ENCODE results near the gene SHLD1. TPM values are rescaled to one million over a fixed set of nuclear protein-coding genes. Genes with fewer than 3 reads are reported as not detected.

The SHLD1 gene
- total RNA-seq, 1 donor from 2014 or later: 8.6 TPM

- Mint-ChIP-seq H3K4me3 (no peak overlapping the region), H3K9me3 (no peaks in the 10 kb centered on the region), H3K27me3 (peaks cover 21% of the 10 kb centered on the region), H3K4me1 (no peaks in the 10 kb centered on the region), H3K27ac (no peak overlapping the region), H3K36me3 (ENCODE audit: low read depth) (no peaks in the 10 kb centered on the region)
- intact Hi-C loops (cut with micrococcal nuclease): no loop called here
- no peak for DNase-seq
These were observed 143.4 kb downstream of the SHLD1 start for GRCh38 chr20:5893621-5894020.

GRCh38 chr20:5895626-5896025 lies 145.4 kb downstream of the SHLD1 start:
- H3K27me3 Mint-ChIP-seq: peaks cover 27% of the 10 kb centered on the region
- H3K36me3 Mint-ChIP-seq (ENCODE audit: low read depth): no peaks in the 10 kb centered on the region
- DNase-seq: no peak
- no peaks in the 10 kb centered on the region for H3K4me1 Mint-ChIP-seq
- no peak overlapping the region for H3K27ac Mint-ChIP-seq
- no peaks in the 10 kb centered on the region for H3K9me3 Mint-ChIP-seq
- no peak overlapping the region for H3K4me3 Mint-ChIP-seq
- intact Hi-C loops (cut with micrococcal nuclease): no loop called here

- intact Hi-C loops (cut with micrococcal nuclease): no loop called here
- DNase-seq: no peak
These were observed 149.2 kb downstream of the SHLD1 start for GRCh38 chr20:5899444-5899843.

GRCh38 chr20:5900908-5901307 lies 150.7 kb downstream of the SHLD1 start:
- intact Hi-C loops (cut with micrococcal nuclease): no loop called here
- Mint-ChIP-seq H3K27ac (no peak overlapping the region), H3K9me3 (no peaks in the 10 kb centered on the region), H3K4me3 (no peak overlapping the region), H3K36me3 (ENCODE audit: low read depth) (no peaks in the 10 kb centered on the region), H3K27me3 (peaks cover 31% of the 10 kb centered on the region), H3K4me1 (no peaks in the 10 kb centered on the region)
- DNase-seq: no peak

More at GRCh38 chr20:5899444-5899843, 149.2 kb downstream of the SHLD1 start:
- Mint-ChIP-seq H3K4me3 (no peak overlapping the region), H3K9me3 (no peaks in the 10 kb centered on the region), H3K36me3 (ENCODE audit: low read depth) (no peaks in the 10 kb centered on the region), H3K27ac (no peak overlapping the region), H3K4me1 (no peaks in the 10 kb centered on the region), H3K27me3 (peaks cover 29% of the 10 kb centered on the region)

- intact Hi-C loops (cut with micrococcal nuclease): no loop called here
- Mint-ChIP-seq H3K27me3 (peaks cover 49% of the 10 kb centered on the region), H3K36me3 (ENCODE audit: low read depth) (no peaks in the 10 kb centered on the region), H3K27ac (no peak overlapping the region), H3K4me3 (no peak overlapping the region), H3K4me1 (peaks cover 9% of the 10 kb centered on the region), H3K9me3 (peaks cover 7% of the 10 kb centered on the region)
- DNase-seq: no peak
These were observed 158.8 kb downstream of the SHLD1 start for GRCh38 chr20:5908981-5909380.

- intact Hi-C loops (cut with micrococcal nuclease): no loop called here
- Mint-ChIP-seq H3K27me3 (peaks cover 56% of the 10 kb centered on the region), H3K36me3 (ENCODE audit: low read depth) (no peaks in the 10 kb centered on the region), H3K4me1 (peaks cover 9% of the 10 kb centered on the region), H3K9me3 (peaks cover 7% of the 10 kb centered on the region), H3K4me3 (peak overlapping the region; percentile 59), H3K27ac (no peak overlapping the region)
- no peak for DNase-seq
These were observed 160.0 kb downstream of the SHLD1 start for GRCh38 chr20:5910186-5910585.

GRCh38 chr20:5913166-5913565 lies 163.0 kb downstream of the SHLD1 start:
- H3K9me3 Mint-ChIP-seq: peaks cover 7% of the 10 kb centered on the region

More at GRCh38 chr20:5913166-5913565, 163.0 kb downstream of the SHLD1 start:
- peaks cover 9% of the 10 kb centered on the region for H3K4me1 Mint-ChIP-seq
- H3K36me3 Mint-ChIP-seq (ENCODE audit: low read depth): no peaks in the 10 kb centered on the region
- H3K27me3 Mint-ChIP-seq: peaks cover 47% of the 10 kb centered on the region
- H3K4me3 Mint-ChIP-seq: no peak overlapping the region
- intact Hi-C loops (cut with micrococcal nuclease): no loop called here
- DNase-seq: no peak
- no peak overlapping the region for H3K27ac Mint-ChIP-seq

Other genes with a start within 250 kb of the SHLD1 start
- 34.8 and 37.7 TPM in 2 replicates for gene GPCPD1, start 139.4 kb upstream of the SHLD1 start, total RNA-seq
- gene CHGB, start 161.1 kb downstream of the SHLD1 start, total RNA-seq: 0.24 TPM in 1 of 2 replicates, not detected in the other
- 33.6 and 35.5 TPM in 2 replicates for gene TRMT6, start 200.1 kb downstream of the SHLD1 start, total RNA-seq
- gene MCM8, start 200.3 kb downstream of the SHLD1 start, total RNA-seq: 41.0 and 42.2 TPM in 2 replicates